Mesenteric fat pad (tissue), 1 donor: ENCODE data around the gene PRPF38A. TPM values are rescaled to one million over a fixed set of nuclear protein-coding genes. Genes with fewer than 3 reads are reported as not detected.

Experiments used
- DNase-seq: peaks from one replicate; pipeline ENCODE4 v3.0.0-alpha.2; 2020; ENCODE audit warnings: low spot score
- total RNA-seq: library from RNA; stranded (reverse); fragmentation: NEBNext Ultra II Directional; extraction: Animal tissue kit (Norgen Biotek cat#: 25700); gene quantifications from one replicate; pipeline ENCODE4 v1.2.1, GENCODE V29; 2021
- donor health status: DM: yes; HTN: yes; CAD: no.

Gene PRPF38A
- total RNA-seq, 1 donor from 2014 or later = 25.9 TPM

- DNase-seq = no peak
Observed at GRCh38 chr1:52460694-52461093, 56.3 kb downstream of the PRPF38A start.

GRCh38 chr1:52461821-52462220, 57.4 kb downstream of the PRPF38A start:
- no peak for DNase-seq

DNA sequence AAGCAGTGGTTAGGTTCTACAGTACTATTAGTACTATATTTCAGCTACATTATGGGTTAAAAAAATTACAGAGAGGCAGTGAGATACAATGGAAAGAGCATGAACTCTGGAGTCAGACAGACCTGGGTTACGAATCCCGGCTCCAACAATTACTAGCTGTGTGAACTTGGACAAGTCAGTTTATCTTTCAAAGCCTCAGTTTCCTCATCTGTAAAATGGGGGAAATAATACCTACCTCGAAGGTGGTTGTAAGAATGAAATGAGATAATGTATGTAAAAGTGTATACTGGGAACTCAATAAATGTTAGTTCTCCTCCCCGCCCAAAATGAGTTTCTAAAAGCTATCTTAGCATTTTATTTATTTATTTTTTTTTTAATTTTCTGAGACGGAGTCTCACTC, 59.5 kb downstream of the PRPF38A start:
- DNase-seq = no peak

DNA sequence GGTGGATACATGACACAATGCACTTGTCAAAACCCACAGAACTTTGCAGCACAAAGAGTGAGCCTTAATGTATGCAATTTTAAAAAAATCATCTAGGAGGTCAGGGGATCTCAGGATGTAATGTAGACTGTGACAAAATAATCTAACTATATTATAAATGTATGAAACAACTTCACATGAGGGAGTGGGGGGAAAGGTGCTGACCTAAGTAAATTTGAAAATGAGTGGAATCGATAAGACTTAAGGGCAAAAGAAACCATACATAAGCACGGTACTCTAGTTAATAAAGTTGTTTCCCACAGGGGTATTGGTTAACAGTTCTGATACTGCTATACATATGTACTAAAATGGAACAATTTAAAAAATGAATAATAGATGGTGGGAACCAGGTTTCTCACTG, 64.7 kb downstream of the PRPF38A start:
- DNase-seq = no peak

Other genes with a start within 250 kb of the PRPF38A start
- 32.9 TPM for gene CC2D1B, start 38.4 kb upstream of the PRPF38A start, total RNA-seq
- 0.35 TPM for gene ORC1, start 179 bp upstream of the PRPF38A start, total RNA-seq
- 39.9 TPM for gene TUT4, start 148.5 kb downstream of the PRPF38A start, total RNA-seq
- gene GPX7, start 197.8 kb downstream of the PRPF38A start, total RNA-seq = 8.5 TPM
- not detected for gene SHISAL2A, start 228.6 kb downstream of the PRPF38A start, total RNA-seq